GM19239 (cell line): ENCODE measurements around the gene CDC37L1.
"Not testable (repeated sequence)": the region's sequence is repeated elsewhere in the genome, so short reads cannot be mapped to it uniquely, and the experiment has no call there.

Experiments used
- DNase-seq: peaks from one replicate; pipeline ENCODE4 v3.0.0; 2011; ENCODE audit warnings: low spot score; ENCODE audit not compliant: insufficient read length
- FAIRE-seq: peaks from 2 replicates; lab custom pipeline; 2011; peaks lifted over from hg19 to GRCh38; lab: Jason Lieb, UNC

CDC37L1 gene

GRCh38 chr9:4679268-4680172, at the start of gene CDC37L1:
Gene CDC37L1, plus strand, starts transcription at chr9:4679569. Its CDS starts 199 bp downstream, at chr9:4679768.
- peak; percentile 95 for FAIRE-seq
- DNase-seq = peak; percentile 78

- DNase-seq = no peak
- FAIRE-seq = no peak
Measured at GRCh38 chr9:4630836-4631235, 48.5 kb upstream of the CDC37L1 start.

- DNase-seq = no peak
- peak; percentile 23 for FAIRE-seq
Measured at GRCh38 chr9:4638968-4639367, 40.4 kb upstream of the CDC37L1 start.

GRCh38 chr9:4639420-4639819, 39.9 kb upstream of the CDC37L1 start:
- FAIRE-seq (peak; percentile 55), DNase-seq (no peak)

GRCh38 chr9:4640027-4640426, 39.3 kb upstream of the CDC37L1 start:
- FAIRE-seq = no peak
- no peak for DNase-seq

- DNase-seq (no peak), FAIRE-seq (no peak)
Measured at GRCh38 chr9:4642351-4642750, 37.0 kb upstream of the CDC37L1 start.

- FAIRE-seq (no peak), DNase-seq (no peak)
Measured at GRCh38 chr9:4654084-4654483, 25.3 kb upstream of the CDC37L1 start.

GRCh38 chr9:4654538-4654937, 24.8 kb upstream of the CDC37L1 start:
- no peak for FAIRE-seq
- DNase-seq = no peak

GRCh38 chr9:4656196-4656595, 23.2 kb upstream of the CDC37L1 start:
- not testable (repeated sequence) for FAIRE-seq, DNase-seq

GRCh38 chr9:4656621-4657020, 22.7 kb upstream of the CDC37L1 start:
- no peak for DNase-seq
- no peak for FAIRE-seq

- FAIRE-seq (no peak), DNase-seq (no peak)
Measured at GRCh38 chr9:4657426-4658159, 21.8 kb upstream of the CDC37L1 start.

- not testable (repeated sequence) for FAIRE-seq, DNase-seq
Measured at GRCh38 chr9:4660665-4661064, 18.7 kb upstream of the CDC37L1 start.

- DNase-seq = no peak
- FAIRE-seq = no peak
Measured at GRCh38 chr9:4661165-4661564, 18.2 kb upstream of the CDC37L1 start.

GRCh38 chr9:4661611-4662010, 17.8 kb upstream of the CDC37L1 start:
- FAIRE-seq = peak; percentile 40
- DNase-seq = no peak

- FAIRE-seq (peak; percentile 77), DNase-seq (peak; percentile 70)
Measured at GRCh38 chr9:4662108-4662988, 17.0 kb upstream of the CDC37L1 start, which contains the start of gene PLPP6. Gene PLPP6, plus strand, starts transcription at chr9:4662294. Its CDS starts 82 bp downstream, at chr9:4662376.

GRCh38 chr9:4662989-4663792, 16.2 kb upstream of the CDC37L1 start:
- DNase-seq (no peak), FAIRE-seq (peak; percentile 4)

GRCh38 chr9:4663956-4664355, 15.4 kb upstream of the CDC37L1 start:
- DNase-seq = no peak

GRCh38 chr9:4665357-4665756, 14.0 kb upstream of the CDC37L1 start:
- no peak for DNase-seq
- FAIRE-seq = no peak

More at GRCh38 chr9:4663956-4664355, 15.4 kb upstream of the CDC37L1 start:
- no peak for FAIRE-seq

- DNase-seq = no peak
- FAIRE-seq = peak; percentile 68
Measured at GRCh38 chr9:4666042-4666699, 13.2 kb upstream of the CDC37L1 start, which contains the start of gene SPATA6L. Gene SPATA6L, minus strand, starts transcription at chr9:4666480. Its CDS starts 230 bp downstream, at chr9:4666250.
